SK-N-SH treated with all-trans-retinoic acid at 6 μM for 48 hours (cell line): ENCODE measurements around the gene METTL21A.

ENCODE experiments used
- ATAC-seq: fragments of 200-7000 bp; cut with Tn5 transposase; 3 replicates; pipeline ENCODE4 v1.9.1; 2020; ENCODE audit warnings: mild to moderate bottlenecking, moderate library complexity
- ARNTL ChIP-seq: fragments of 450-650 bp; formaldehyde crosslinking; IDR thresholded peaks from 2 replicates; pipeline ENCODE4 v1.5.0; 2020; ENCODE audit warnings: low read depth, mild to moderate bottlenecking, moderate library complexity, borderline replicate concordance
- BACH2 ChIP-seq: fragments of 250-450 bp; sonication (Bioruptor Pico); IDR thresholded peaks from 2 replicates; pipeline ENCODE4 v1.9.0; 2021; ENCODE audit warnings: mild to moderate bottlenecking, borderline replicate concordance
- CREB5 ChIP-seq: fragments of 250-450 bp; sonication (Bioruptor Pico); IDR thresholded peaks from 2 replicates; pipeline ENCODE4 v1.5.1; 2020; ENCODE audit warnings: low read depth, mild to moderate bottlenecking, moderate library complexity
- CSDC2 ChIP-seq: fragments of 250-450 bp; sonication (Bioruptor Pico); IDR thresholded peaks from 2 replicates; pipeline ENCODE4 v1.5.0; 2020; ENCODE audit warnings: mild to moderate bottlenecking, moderate library complexity
- CSRNP3 ChIP-seq: fragments of 250-450 bp; sonication (Bioruptor Pico); IDR thresholded peaks from 2 replicates; pipeline ENCODE4 v1.5.1; 2021; ENCODE audit warnings: mild to moderate bottlenecking, moderate library complexity
- ESRRG ChIP-seq: fragments of 250-450 bp; sonication (Bioruptor Pico); IDR thresholded peaks from 2 replicates; pipeline ENCODE4 v1.6.1; 2021; ENCODE audit warnings: mild to moderate bottlenecking
- GLIS3 ChIP-seq: fragments of 250-450 bp; sonication (Bioruptor Pico); IDR thresholded peaks from 2 replicates; pipeline ENCODE4 v1.5.0; 2020; ENCODE audit warnings: mild to moderate bottlenecking, moderate library complexity
- ISL1 ChIP-seq: fragments of 250-450 bp; sonication (Bioruptor Pico); IDR thresholded peaks from 2 replicates; pipeline ENCODE4 v2.1.2; 2022; ENCODE audit warnings: mild to moderate bottlenecking, moderate library complexity
- OSR1 ChIP-seq: fragments of 250-450 bp; sonication (Bioruptor Pico); IDR thresholded peaks from 2 replicates; pipeline ENCODE4 v1.8.0; 2022; ENCODE audit warnings: moderate library complexity, mild to moderate bottlenecking, inconsistent platforms
- POU6F1 ChIP-seq: fragments of 250-450 bp; sonication (Bioruptor Pico); IDR thresholded peaks from 2 replicates; pipeline ENCODE4 v1.8.0; 2021; ENCODE audit warnings: low read depth, mild to moderate bottlenecking, moderate library complexity, borderline replicate concordance
- PPARA ChIP-seq: fragments of 250-450 bp; sonication (Bioruptor Pico); IDR thresholded peaks from 2 replicates; pipeline ENCODE4 v1.5.0; 2020; ENCODE audit warnings: mild to moderate bottlenecking, borderline replicate concordance
- RARB ChIP-seq: fragments of 250-450 bp; sonication (Bioruptor Pico); IDR thresholded peaks from 2 replicates; pipeline ENCODE4 v1.8.0; 2021; ENCODE audit warnings: mild to moderate bottlenecking, moderate library complexity
- SNAI2 ChIP-seq: fragments of 250-450 bp; sonication (Bioruptor Pico); IDR thresholded peaks from 2 replicates; pipeline ENCODE4 v1.5.0; 2020; ENCODE audit warnings: mild to moderate bottlenecking, moderate library complexity
- TCF4 ChIP-seq: fragments of 250-450 bp; sonication (Bioruptor Pico); IDR thresholded peaks from 2 replicates; pipeline ENCODE4 v1.8.0; 2021; ENCODE audit warnings: mild to moderate bottlenecking, moderate library complexity, borderline replicate concordance
- TOX ChIP-seq: fragments of 250-450 bp; sonication (Bioruptor Pico); IDR thresholded peaks from 2 replicates; pipeline ENCODE4 v1.8.0; 2021; ENCODE audit warnings: mild to moderate bottlenecking, moderate library complexity, borderline replicate concordance
- TSHZ2 ChIP-seq: fragments of 250-450 bp; sonication (Bioruptor Pico); IDR thresholded peaks from 2 replicates; pipeline ENCODE4 v1.5.0; 2020; ENCODE audit warnings: mild to moderate bottlenecking, moderate library complexity
- ZC3H10 ChIP-seq: fragments of 250-450 bp; sonication (Bioruptor Pico); IDR thresholded peaks from 2 replicates; pipeline ENCODE4 v1.5.1; 2021; ENCODE audit warnings: mild to moderate bottlenecking, moderate library complexity
- ZFP3 ChIP-seq: fragments of 250-450 bp; sonication (Bioruptor Pico); IDR thresholded peaks from 2 replicates; pipeline ENCODE4 v1.5.0; 2020; ENCODE audit warnings: mild to moderate bottlenecking, moderate library complexity
- ZFP30 ChIP-seq: fragments of 450-650 bp; formaldehyde crosslinking; IDR thresholded peaks from 2 replicates; pipeline ENCODE4 v1.5.0; 2022; ENCODE audit warnings: mild to moderate bottlenecking, moderate library complexity
- ZNF70 ChIP-seq: fragments of 450-650 bp; formaldehyde crosslinking; IDR thresholded peaks from 2 replicates; pipeline ENCODE4 v1.5.0; 2020; ENCODE audit warnings: mild to moderate bottlenecking, moderate library complexity
- ZNF8 ChIP-seq: fragments of 450-650 bp; formaldehyde crosslinking; IDR thresholded peaks from 2 replicates; pipeline ENCODE4 v1.5.0; 2020; ENCODE audit warnings: mild to moderate bottlenecking, moderate library complexity
- TF ChIP-seq, protein P1 (sequence below): fragments of 250-450 bp; sonication (Bioruptor Pico); IDR thresholded peaks from 2 replicates; pipeline ENCODE4 v1.8.0; 2020; ENCODE audit warnings: mild to moderate bottlenecking, moderate library complexity, borderline replicate concordance

The METTL21A gene

GRCh38 chr2:207630491-207630890, 5.3 kb upstream of the METTL21A start:
- TF ChIP-seq CSRNP3 (CRISPR knock-in tag) = no peak
- no peak for TF ChIP-seq ESRRG (CRISPR knock-in tag)
- ATAC-seq = no peak

DNA sequence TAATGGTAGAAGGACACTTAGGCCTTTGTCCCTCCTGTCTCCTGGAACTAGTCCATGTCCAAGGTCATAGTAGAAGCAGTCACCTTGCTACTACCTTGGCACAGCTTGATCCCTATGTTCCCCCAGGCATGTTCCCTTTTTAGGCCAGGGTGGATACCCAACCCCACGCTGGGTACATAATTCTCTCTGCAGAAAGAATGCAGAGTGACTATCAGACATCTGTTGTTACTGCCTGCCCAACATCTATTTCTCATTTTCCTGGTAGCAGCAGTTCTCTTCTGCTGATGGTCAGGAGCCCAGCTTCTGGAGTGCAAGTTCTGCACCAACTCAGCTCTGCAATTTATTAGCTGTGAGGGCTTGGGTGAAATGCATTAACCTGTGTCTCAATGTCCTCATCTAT, 4.4 kb upstream of the METTL21A start:
- ATAC-seq = no peak
- TF ChIP-seq BACH2 (CRISPR knock-in tag) (no peak), TOX (CRISPR knock-in tag) (no peak), GLIS3 (CRISPR knock-in tag) (no peak), POU6F1 (CRISPR knock-in tag) (no peak), PPARA (CRISPR knock-in tag) (no peak), ZFP30 (no peak), ZC3H10 (CRISPR knock-in tag) (no peak), ESRRG (CRISPR knock-in tag) (no peak), CSDC2 (CRISPR knock-in tag) (no peak), ARNTL (CRISPR knock-in tag) (no peak), TSHZ2 (CRISPR knock-in tag) (no peak), SNAI2 (no peak), TCF4 (no peak), RARB (CRISPR knock-in tag) (no peak), CREB5 (no peak), ZFP3 (CRISPR knock-in tag) (no peak), OSR1 (no peak), ZNF70 (no peak)

- TF ChIP-seq GLIS3 (CRISPR knock-in tag) (no peak), BACH2 (CRISPR knock-in tag) (no peak), ISL1 (CRISPR knock-in tag) (0 out of 2 replicates have a peak, but pooled peaks have one; percentile 11), ZNF8 (CRISPR knock-in tag) (no peak), ZFP30 (no peak), CSDC2 (CRISPR knock-in tag) (no peak), CREB5 (no peak), ZFP3 (CRISPR knock-in tag) (0 out of 2 replicates have a peak, but pooled peaks have one; percentile 16), PPARA (CRISPR knock-in tag) (no peak)
- TF ChIP-seq, protein P1, sequence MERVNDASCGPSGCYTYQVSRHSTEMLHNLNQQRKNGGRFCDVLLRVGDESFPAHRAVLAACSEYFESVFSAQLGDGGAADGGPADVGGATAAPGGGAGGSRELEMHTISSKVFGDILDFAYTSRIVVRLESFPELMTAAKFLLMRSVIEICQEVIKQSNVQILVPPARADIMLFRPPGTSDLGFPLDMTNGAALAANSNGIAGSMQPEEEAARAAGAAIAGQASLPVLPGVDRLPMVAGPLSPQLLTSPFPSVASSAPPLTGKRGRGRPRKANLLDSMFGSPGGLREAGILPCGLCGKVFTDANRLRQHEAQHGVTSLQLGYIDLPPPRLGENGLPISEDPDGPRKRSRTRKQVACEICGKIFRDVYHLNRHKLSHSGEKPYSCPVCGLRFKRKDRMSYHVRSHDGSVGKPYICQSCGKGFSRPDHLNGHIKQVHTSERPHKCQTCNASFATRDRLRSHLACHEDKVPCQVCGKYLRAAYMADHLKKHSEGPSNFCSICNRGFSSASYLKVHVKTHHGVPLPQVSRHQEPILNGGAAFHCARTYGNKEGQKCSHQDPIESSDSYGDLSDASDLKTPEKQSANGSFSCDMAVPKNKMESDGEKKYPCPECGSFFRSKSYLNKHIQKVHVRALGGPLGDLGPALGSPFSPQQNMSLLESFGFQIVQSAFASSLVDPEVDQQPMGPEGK (CRISPR knock-in tag) = 0 out of 2 replicates have a peak, but pooled peaks have one; percentile 28
- peak; percentile 78 for ATAC-seq
Observed at GRCh38 chr2:207624185-207625013, 795 bp downstream of the METTL21A start.
